Retinal pigment epithelial cell (primary cell): ENCODE results near the gene ZNF385D.
A peak's percentile ranks its signal among the peaks of the same experiment; 100 is the strongest.

Experiments
- DNase-seq: peaks from one replicate; pipeline ENCODE4 v3.0.0-alpha.2; 2010; ENCODE audit warnings: low read depth
- H3K4me3 ChIP-seq: 2 replicates; pipeline ENCODE4 v1.5.1; 2011; ENCODE audit warnings: mild to moderate bottlenecking, low read length, control low read depth, moderate library complexity
- CTCF ChIP-seq: conservative IDR thresholded peaks from 2 replicates; pipeline ENCODE4 v1.5.1; 2011; ENCODE audit warnings: low read depth, low read length, control low read depth, inconsistent platforms

The ZNF385D gene

GRCh38 chr3:21624524-21624923 lies 126.5 kb downstream of the ZNF385D start:
- no peak for TF ChIP-seq CTCF
- DNase-seq, result no peak
- no peak overlapping the region for H3K4me3 ChIP-seq

GRCh38 chr3:21621181-21621651 lies 129.8 kb downstream of the ZNF385D start:
- DNase-seq, result peak; percentile 88
- no peak overlapping the region for H3K4me3 ChIP-seq
- no peak for TF ChIP-seq CTCF

- no peak overlapping the region for H3K4me3 ChIP-seq
- peak; percentile 22 for DNase-seq
- TF ChIP-seq CTCF, result no peak
Observed at GRCh38 chr3:21620511-21621155, 130.4 kb downstream of the ZNF385D start.

- DNase-seq, result no peak
- no peak overlapping the region for H3K4me3 ChIP-seq
- no peak for TF ChIP-seq CTCF
Observed at GRCh38 chr3:21618695-21619094, 132.3 kb downstream of the ZNF385D start.

GRCh38 chr3:21613372-21614070 lies 137.5 kb downstream of the ZNF385D start:
- TF ChIP-seq CTCF, result no peak
- H3K4me3 ChIP-seq, result no peak overlapping the region
- DNase-seq, result no peak

GRCh38 chr3:21601178-21601577 lies 149.8 kb downstream of the ZNF385D start:
- no peak for DNase-seq
- TF ChIP-seq CTCF, result no peak
- no peak overlapping the region for H3K4me3 ChIP-seq

GRCh38 chr3:21599890-21600289 lies 151.1 kb downstream of the ZNF385D start:
- no peak overlapping the region for H3K4me3 ChIP-seq
- TF ChIP-seq CTCF, result no peak
- no peak for DNase-seq
